H1 (cell line): ENCODE results near the gene CNDP2. TPM values are rescaled to one million over a fixed set of nuclear protein-coding genes. Genes with fewer than 3 reads are reported as not detected.

Experiments used
- CTCF ChIA-PET: fragments of 300-600 bp; sonication (Branson Sonifier 250); formaldehyde crosslinking; loops from one replicate; lab custom pipeline; 2021; ENCODE audit not compliant: partially characterized antibody; lab: Charles Lee
- POLR2A ChIA-PET: fragments of 300-600 bp; sonication (Branson Sonifier 250); formaldehyde crosslinking; loops from one replicate; lab custom pipeline; 2021; ENCODE audit warnings: inconsistent platforms; ENCODE audit not compliant: partially characterized antibody; lab: Charles Lee
- DNase-seq, 2 experiments: peaks; one replicate each; pipeline versions ENCODE4 v3.0.0 to v3.0.0-alpha.2; 2010 to 2022; ENCODE audit warnings: low spot score in 2 of 2, low read depth in 1 of 2, mixed read lengths in 1 of 2
- FAIRE-seq: peaks from 2 replicates; lab custom pipeline; 2011; peaks lifted over from hg19 to GRCh38; lab: Jason Lieb, UNC
- H2AFZ ChIP-seq: 2 replicates; pipeline ENCODE4 v1.8.1; 2012; ENCODE audit warnings: low read length, inconsistent platforms
- H2AK5ac ChIP-seq: 2 replicates; pipeline ENCODE4 v1.6.1; 2013; ENCODE audit warnings: low read depth, low read length
- H2BK120ac ChIP-seq: replicated peaks from 2 replicates; pipeline ENCODE3; 2013; ENCODE audit warnings: low read depth, low read length, inconsistent platforms
- H2BK12ac ChIP-seq: 2 replicates; pipeline ENCODE4 v1.6.1; 2013; ENCODE audit warnings: low read depth, low read length
- H2BK15ac ChIP-seq: 2 replicates; pipeline ENCODE4 v1.6.1; 2013; ENCODE audit warnings: low read length
- H2BK20ac ChIP-seq: 2 replicates; pipeline ENCODE4 v1.6.1; 2013; ENCODE audit warnings: low read length
- H2BK5ac ChIP-seq: 2 replicates; pipeline ENCODE4 v1.6.1; 2013; ENCODE audit warnings: low read depth, low read length
- H3K14ac ChIP-seq: 2 replicates; pipeline ENCODE4 v1.6.1; 2013; ENCODE audit warnings: inconsistent platforms; ENCODE audit not compliant: insufficient read length
- H3K18ac ChIP-seq: 2 replicates; pipeline ENCODE4 v1.6.1; 2013; ENCODE audit warnings: low read length; ENCODE audit errors: extremely low read depth
- H3K23ac ChIP-seq: 2 replicates; pipeline ENCODE4 v1.6.1; 2013; ENCODE audit warnings: inconsistent platforms; ENCODE audit not compliant: insufficient read length
- H3K23me2 ChIP-seq: 2 replicates; pipeline ENCODE4 v1.6.1; 2013; ENCODE audit warnings: low read depth, low read length
- H3K27ac ChIP-seq: 2 replicates; pipeline ENCODE4 v1.6.1; 2011; ENCODE audit warnings: low read depth, low read length, inconsistent platforms
- H3K27me3 ChIP-seq, 4 experiments: replicated peaks in 1 of 4; 1 replicate in 1 of 4; 2 replicates in 3 of 4; pipeline versions ENCODE4 v1.6.1 to v1.8.1; 2011 to 2013; ENCODE audit warnings: low read length in 3 of 4, mild to moderate bottlenecking in 3 of 4, inconsistent platforms in 2 of 4, mixed read lengths in 2 of 4, moderate library complexity in 1 of 4; ENCODE audit not compliant: control insufficient read depth in 3 of 4, insufficient read depth in 3 of 4; ENCODE audit errors: extremely low read depth in 1 of 4
- H3K36me3 ChIP-seq, 4 experiments: 2 replicates each; pipeline versions ENCODE4 v1.6.1 to v1.8.1; 2011 to 2013; ENCODE audit warnings: mild to moderate bottlenecking in 4 of 4, low read length in 3 of 4, moderate library complexity in 2 of 4, control low read depth in 1 of 4, inconsistent platforms in 1 of 4; ENCODE audit not compliant: insufficient read depth in 4 of 4, control insufficient read depth in 2 of 4
- H3K4ac ChIP-seq: replicated peaks from 2 replicates; pipeline ENCODE3; 2013; ENCODE audit warnings: low read length, low read depth, mixed read lengths, inconsistent platforms; ENCODE audit not compliant: insufficient read length
- H3K4me1 ChIP-seq, 4 experiments: replicated peaks in 1 of 4; 1 replicate in 1 of 4; 2 replicates in 3 of 4; pipeline versions ENCODE4 v1.6.1 to v1.8.1; 2011 to 2013; ENCODE audit warnings: low read length in 3 of 4, inconsistent platforms in 2 of 4, mixed read lengths in 1 of 4; ENCODE audit not compliant: insufficient read depth in 4 of 4, control insufficient read depth in 3 of 4
- H3K4me2 ChIP-seq, 2 experiments: 2 replicates each; pipeline versions ENCODE4 v1.6.1 to v1.8.1; 2011 to 2013; ENCODE audit warnings: low read depth in 2 of 2, low read length in 2 of 2, control low read depth in 1 of 2, inconsistent platforms in 1 of 2, mild to moderate bottlenecking in 1 of 2; ENCODE audit not compliant: insufficient read depth in 1 of 2
- H3K4me3 ChIP-seq, 4 experiments: fragments of 200-600, 300-600 bp in 1 of 4; sonication (generic), shearing (Covaris generic), sonication (Bioruptor Twin) in 1 of 4; 2 replicates each; pipeline versions ENCODE4 v1.5.1 to v1.8.1; 2011 to 2016; ENCODE audit warnings: low read length in 4 of 4, low read depth in 3 of 4, control low read depth in 2 of 4, inconsistent platforms in 2 of 4, mild to moderate bottlenecking in 2 of 4, mixed read lengths in 1 of 4, moderate library complexity in 1 of 4; ENCODE audit not compliant: insufficient read depth in 2 of 4; ENCODE audit errors: extremely low read depth in 1 of 4
- H3K56ac ChIP-seq: replicated peaks from 2 replicates; pipeline ENCODE3; 2013; ENCODE audit warnings: low read depth, mild to moderate bottlenecking, mixed read lengths, low read length, inconsistent platforms; ENCODE audit not compliant: insufficient read length
- H3K79me1 ChIP-seq: 2 replicates; pipeline ENCODE4 v1.6.1; 2013; ENCODE audit warnings: low read depth, low read length, control low read depth
- H3K79me2 ChIP-seq, 2 experiments: 2 replicates each; pipeline versions ENCODE4 v1.6.1 to v1.8.1; 2012 to 2013; ENCODE audit warnings: low read length in 2 of 2, mild to moderate bottlenecking in 2 of 2, inconsistent platforms in 1 of 2; ENCODE audit not compliant: insufficient read depth in 2 of 2, control insufficient read depth in 1 of 2
- H3K9ac ChIP-seq, 4 experiments: replicated peaks in 1 of 4; 1 replicate in 1 of 4; 2 replicates in 3 of 4; pipeline versions ENCODE4 v1.6.1 to v1.8.1; 2011 to 2013; ENCODE audit warnings: low read depth in 3 of 4, low read length in 3 of 4, control low read depth in 2 of 4, mild to moderate bottlenecking in 2 of 4, moderate library complexity in 2 of 4, inconsistent platforms in 1 of 4; ENCODE audit errors: extremely low read depth in 1 of 4
- H3K9me3 ChIP-seq, 2 experiments: 2 replicates each; pipeline versions ENCODE4 v1.6.1 to v1.8.1; 2012 to 2013; ENCODE audit warnings: mild to moderate bottlenecking in 2 of 2, moderate library complexity in 2 of 2, control low read depth in 1 of 2, inconsistent platforms in 1 of 2, low read depth in 1 of 2, low read length in 1 of 2, mixed read lengths in 1 of 2; ENCODE audit not compliant: insufficient read depth in 2 of 2
- H4K20me1 ChIP-seq, 2 experiments: replicated peaks in 1 of 2; 2 replicates each; pipeline versions ENCODE3 to v1.8.1; 2011 to 2013; ENCODE audit warnings: inconsistent platforms in 2 of 2, low read length in 2 of 2, mild to moderate bottlenecking in 1 of 2; ENCODE audit not compliant: insufficient read depth in 2 of 2, control insufficient read depth in 1 of 2
- H4K5ac ChIP-seq: 2 replicates; pipeline ENCODE4 v1.6.1; 2013; ENCODE audit warnings: low read length, low read depth, mixed read lengths, inconsistent platforms; ENCODE audit not compliant: insufficient read length
- H4K8ac ChIP-seq: 2 replicates; pipeline ENCODE4 v1.8.0; 2013; ENCODE audit warnings: mild to moderate bottlenecking, moderate library complexity, low read length, inconsistent platforms; ENCODE audit not compliant: insufficient read depth; ENCODE audit errors: extremely low read depth
- H4K91ac ChIP-seq: replicated peaks from 2 replicates; pipeline ENCODE3; 2013; ENCODE audit warnings: low read length, mixed read lengths, inconsistent platforms; ENCODE audit not compliant: insufficient read length
- BCL11A ChIP-seq, 2 experiments: IDR thresholded peaks; one replicate each; pipeline ENCODE4 v1.6.1; 2011; ENCODE audit warnings: low read depth in 2 of 2, low read length in 2 of 2, mild to moderate bottlenecking in 2 of 2
- BRCA1 ChIP-seq: IDR thresholded peaks from 2 replicates; pipeline ENCODE4 v1.6.1; 2012; ENCODE audit warnings: low read depth, low read length, improper control_type of control experiment
- CREB1 ChIP-seq: IDR thresholded peaks from 2 replicates; pipeline ENCODE4 v1.6.1; 2012; ENCODE audit warnings: inconsistent platforms
- CTBP2 ChIP-seq: IDR thresholded peaks from 2 replicates; pipeline ENCODE4 v1.7.0; 2011; ENCODE audit warnings: borderline replicate concordance, mild to moderate bottlenecking, moderate library complexity, mixed read lengths, low read length; ENCODE audit not compliant: insufficient read depth, insufficient read length
- KDM1A ChIP-seq: fragments of 200-600, 300-600 bp; sonication (generic); IDR thresholded peaks from 2 replicates; pipeline ENCODE4 v1.7.1; 2016; ENCODE audit warnings: mild to moderate bottlenecking, low read length, borderline replicate concordance
- NRF1 ChIP-seq: IDR thresholded peaks from 2 replicates; pipeline ENCODE4 v1.6.1; 2011; ENCODE audit warnings: mild to moderate bottlenecking, low read depth, low read length, improper control_type of control experiment
- POLR2A ChIP-seq, 2 experiments: IDR thresholded peaks; 1 replicate in 1 of 2; 2 replicates in 1 of 2; pipeline ENCODE4 v1.6.1; 2011; ENCODE audit warnings: low read depth in 2 of 2, low read length in 2 of 2, mild to moderate bottlenecking in 2 of 2; ENCODE audit errors: control extremely low read depth in 1 of 2
- RXRA ChIP-seq: IDR thresholded peaks from 2 replicates; pipeline ENCODE4 v1.6.1; 2011; ENCODE audit warnings: low read depth, mild to moderate bottlenecking, low read length, moderate library complexity; ENCODE audit not compliant: insufficient read depth
- SIN3A ChIP-seq, 2 experiments: IDR thresholded peaks in 1 of 2; conservative IDR thresholded peaks in 1 of 2; 2 replicates each; pipeline ENCODE4 v1.6.1; 2011 to 2012; ENCODE audit warnings: low read length in 2 of 2, improper control_type of control experiment in 1 of 2, low read depth in 1 of 2, mild to moderate bottlenecking in 1 of 2
- SUZ12 ChIP-seq: fragments of 200-600 bp; sonication (generic); IDR thresholded peaks from 2 replicates; pipeline ENCODE4 v1.6.1; 2012; ENCODE audit warnings: mild to moderate bottlenecking, inconsistent platforms, low read length, moderate library complexity, mixed read lengths
- TBP ChIP-seq: IDR thresholded peaks from 2 replicates; pipeline ENCODE4 v1.6.1; 2011; ENCODE audit warnings: low read depth, low read length, improper control_type of control experiment
- TEAD4 ChIP-seq: IDR thresholded peaks from 2 replicates; pipeline ENCODE4 v1.6.1; 2012; ENCODE audit warnings: low read depth, low read length, inconsistent platforms, mixed read lengths
- WGBS, 2 experiments: shearing (Covaris generic) in 1 of 2; methylation state at CpG; one replicate each; pipeline versions ENCODE4 v1.1.6 to v1.1.7; 2013 to 2015; ENCODE audit warnings: low lambda C conversion rate in 2 of 2, mixed read lengths in 2 of 2, inconsistent platforms in 1 of 2, low coverage in 1 of 2, missing lambda C conversion rate in 1 of 2; ENCODE audit not compliant: insufficient replicate concordance in 2 of 2, insufficient coverage in 1 of 2, insufficient read length in 1 of 2; ENCODE audit errors: extremely low coverage in 1 of 2, missing lambda C conversion rate in 1 of 2; 5-methylcytosine and 5-hydroxymethylcytosine counted together
- polyA plus RNA-seq, 7 experiments: library from polyadenylated mRNA; depleted of rRNA in 3 of 7; stranded (reverse) in 5 of 7; unstranded in 2 of 7; fragments of >200 nt in 5 of 7; fragments of 200-250 nt in 2 of 7; gene quantifications; 1 replicate in 5 of 7; 2 replicates in 1 of 7; 4 replicates in 1 of 7; pipeline versions ENCODE4 v1.2.1 to v1.2.3, GENCODE V29; 2011 to 2013; ENCODE audit warnings: missing spikeins in 2 of 7, mixed read lengths in 2 of 7
- total RNA-seq: library from RNA; stranded (reverse); fragmentation: NEBNext Ultra II Directional; extraction: Animal tissue kit (Norgen Biotek cat#: 25700); gene quantifications from 2 replicates; pipeline ENCODE4 v1.2.1, GENCODE V29; 2021

The CNDP2 gene
- total and polyA plus RNA-seq, 2 of the 8 experiments (the other 6 are each of a cell fraction or from before 2014, with no cell fraction given) = 71.8 to 243 TPM

DNA sequence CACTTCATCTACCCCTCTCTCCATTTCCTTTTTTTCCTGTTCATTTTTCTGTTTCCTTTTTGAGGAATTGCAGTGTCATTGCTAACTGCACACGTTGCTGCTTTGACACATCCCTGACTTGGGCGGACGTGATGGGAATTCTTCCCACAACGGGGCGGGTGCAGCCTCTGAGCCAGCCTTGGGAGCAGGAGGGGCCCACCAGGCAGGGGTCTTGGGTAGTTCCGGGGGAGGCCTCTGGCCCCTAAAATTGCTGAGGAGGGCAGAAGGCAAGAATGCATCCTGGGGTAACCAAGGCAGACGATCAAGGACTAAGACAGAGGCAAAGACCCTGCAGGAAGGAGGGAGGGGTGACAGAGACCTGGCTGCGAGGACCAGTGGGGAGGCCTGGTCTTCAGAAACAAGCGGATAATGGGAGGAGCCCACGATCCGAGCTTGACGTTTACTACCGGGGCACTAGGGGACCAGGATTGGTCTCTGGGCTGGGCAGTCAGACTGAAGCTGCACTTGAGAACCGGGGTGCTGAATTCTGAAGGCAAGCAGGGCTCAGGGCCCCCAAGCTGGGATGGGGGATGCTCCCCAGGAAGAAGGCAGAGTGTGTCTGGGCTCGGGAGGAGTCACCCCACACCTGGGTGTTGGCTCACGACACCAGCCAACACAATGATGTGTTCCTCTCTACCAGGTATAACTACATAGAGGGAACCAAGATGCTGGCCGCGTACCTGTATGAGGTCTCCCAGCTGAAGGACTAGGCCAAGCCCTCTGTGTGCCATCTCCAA lies 23.3 kb downstream of the CNDP2 start:
- ChIA-PET POLR2A (interaction anchor here (0.9 to 4.9 kb wide), 3 partner anchors 10 to 19 kb away, joined by 3 to 31 read pairs (median 7); no protein-coding TSS in a partner anchor), CTCF (interaction anchor here (1.3 to 2.3 kb wide), 2 partner anchors 15 to 32 kb away, joined by 4 to 11 read pairs; partner anchors contain the start of gene CNDP1)
- no peak overlapping the region for H2BK20ac ChIP-seq
- no peak overlapping the region for H2BK12ac ChIP-seq
- H2AFZ ChIP-seq = no peak overlapping the region
- H3K36me3 ChIP-seq = peaks cover 10 to 72% (median 46%) of the 10 kb centered on the region in 4 experiments
- no peak overlapping the region for H3K23ac ChIP-seq
- peaks cover 6% of the 10 kb centered on the region; the same call in 1 of the 2 replicates for H3K79me1 ChIP-seq
- H3K56ac ChIP-seq = no peak overlapping the region
- no peak overlapping the region for H4K5ac ChIP-seq
- no peak overlapping the region for H2BK15ac ChIP-seq
- H3K4me3 ChIP-seq = no peak overlapping the region
- peaks cover 0 to 7% of the 10 kb centered on the region in 2 experiments; a peak in 2 of 4 replicates for H3K9me3 ChIP-seq
- H3K9ac ChIP-seq = no peak overlapping the region
- no peak overlapping the region for H3K14ac ChIP-seq
- no peaks in the 10 kb centered on the region for H3K27me3 ChIP-seq
- no peak overlapping the region for H3K4ac ChIP-seq
- no peak overlapping the region for H2AK5ac ChIP-seq
- H3K4me1 ChIP-seq = no peaks in the 10 kb centered on the region; a peak in 1 of 7 replicates
- no peaks in the 10 kb centered on the region; a peak in 1 of 4 replicates for H3K79me2 ChIP-seq
- H3K27ac ChIP-seq = no peak overlapping the region
- no peak overlapping the region for H2BK120ac ChIP-seq
- WGBS, 2 experiments = 92% methylated on average over 18 of the region's 18 CpGs; no CpG with 5 or more reads in 1 of the 2 experiments
- no peak overlapping the region for H4K91ac ChIP-seq
- H3K23me2 ChIP-seq = no peaks in the 10 kb centered on the region
- H2BK5ac ChIP-seq = no peak overlapping the region
- FAIRE-seq = no peak
- peaks cover 0 to 6% of the 10 kb centered on the region in 2 experiments for H4K20me1 ChIP-seq
- no peak overlapping the region for H3K4me2 ChIP-seq
- H4K8ac ChIP-seq = no peak overlapping the region
- DNase-seq = no peak
- no peak overlapping the region for H3K18ac ChIP-seq
- no peak for TF ChIP-seq BRCA1
- TF ChIP-seq CTBP2 = no peak
- no peak for TF ChIP-seq BCL11A (IDR thresholded peaks at IDR 0.05; ENCODE audit: low read depth in 2 of 2, low read length in 2 of 2)
- TF ChIP-seq TEAD4 = no peak
- no peak for TF ChIP-seq CREB1
- no peak for TF ChIP-seq RXRA
- TF ChIP-seq POLR2A (IDR thresholded peaks at IDR 0.05; ENCODE audit: control extremely low read depth in 1 of 2, low read depth in 2 of 2, low read length in 2 of 2) = no peak
- no peak for TF ChIP-seq SIN3A (conservative IDR thresholded peaks at IDR 0.05 in 1 of 2, IDR thresholded peaks at IDR 0.05 in 1 of 2; ENCODE audit: low read depth in 1 of 2, low read length in 2 of 2)
- no peak for TF ChIP-seq KDM1A
- no peak for TF ChIP-seq SUZ12
- TF ChIP-seq TBP = no peak
- TF ChIP-seq NRF1 = no peak
